HG03354 (cell line): Measurements from ENCODE around the gene TM4SF4.
"Not testable (repeated sequence)": the region's sequence is repeated elsewhere in the genome, so short reads cannot be mapped to it uniquely, and the experiment has no call there.

Source experiments
- ATAC-seq: cut with Tn5 transposase; IDR thresholded peaks from one replicate; pipeline ENCODE4 v1.9.1; 2021; ENCODE audit warnings: mild to moderate bottlenecking; ENCODE audit not compliant: unreplicated experiment, poor library complexity, severe bottlenecking

The TM4SF4 gene

GRCh38 chr3:149474250-149474817 lies at the start of gene TM4SF4:
TSS of gene TM4SF4 (plus strand) at chr3:149474697. CDS start at chr3:149474878, 181 bp downstream.
- ATAC-seq: no peak

DNA sequence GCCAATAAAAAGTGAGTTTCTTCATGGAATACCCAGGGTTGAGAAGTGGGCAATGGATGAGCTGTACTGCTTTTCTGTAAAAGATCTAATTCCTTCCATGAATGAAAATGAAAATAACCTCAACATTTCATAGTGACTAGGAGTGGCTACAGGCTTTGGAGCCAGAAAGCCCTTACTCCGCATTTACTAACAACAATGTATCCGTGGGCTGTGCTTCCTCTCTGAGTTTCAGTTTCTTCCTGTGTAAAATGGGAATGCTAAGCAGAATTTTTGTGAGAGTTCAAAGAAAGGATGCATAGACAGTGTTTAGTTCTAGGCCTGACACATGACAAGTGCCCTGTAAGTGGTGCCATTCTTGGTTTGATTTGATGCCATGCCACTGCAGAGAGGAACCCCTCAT lies 49.6 kb upstream of the TM4SF4 start:
- ATAC-seq: no peak

GRCh38 chr3:149426325-149426724 lies 48.2 kb upstream of the TM4SF4 start:
- no peak for ATAC-seq

DNA sequence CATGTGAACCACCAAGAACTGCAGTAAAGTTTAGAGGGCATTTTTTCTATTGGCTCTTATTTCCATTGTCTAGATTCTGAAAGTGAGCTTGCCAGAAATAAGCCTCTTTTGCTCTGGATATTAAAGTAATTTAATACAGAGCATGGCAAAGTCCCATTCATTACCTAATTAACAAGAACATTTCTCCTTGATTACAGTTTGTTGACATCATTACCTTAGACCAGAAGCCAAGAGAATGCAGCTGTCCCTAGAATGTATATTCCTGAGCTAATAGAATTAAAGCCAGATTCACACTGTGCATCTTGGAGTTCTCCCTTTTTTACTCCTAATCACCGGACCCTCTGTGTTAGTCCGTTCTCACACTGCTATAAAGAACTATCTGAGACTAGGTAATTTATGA lies 46.4 kb upstream of the TM4SF4 start:
- ATAC-seq: no peak

DNA sequence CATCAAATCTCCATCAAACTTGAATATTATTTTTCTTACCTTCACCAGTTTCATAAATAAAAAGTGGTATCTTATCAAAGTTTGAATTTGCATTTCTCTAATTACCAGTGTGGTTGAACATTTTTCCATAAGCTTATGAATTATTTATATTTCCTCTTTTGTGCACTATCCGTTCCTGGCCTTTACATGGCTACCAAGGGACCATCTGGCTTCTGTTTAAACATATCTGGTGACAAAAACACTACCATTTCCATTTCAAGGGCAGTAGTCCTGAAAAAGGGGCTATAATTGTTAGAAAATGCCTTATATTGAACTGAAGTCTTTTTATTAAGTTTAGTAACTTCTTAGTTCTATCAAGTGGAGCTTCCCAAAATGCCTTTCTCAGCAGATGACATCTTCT lies 44.3 kb upstream of the TM4SF4 start:
- no peak for ATAC-seq

- ATAC-seq: no peak
These were observed 42.3 kb upstream of the TM4SF4 start for GRCh38 chr3:149432149-149432548.

GRCh38 chr3:149435996-149436885 lies 38.3 kb upstream of the TM4SF4 start:
- no peak for ATAC-seq

GRCh38 chr3:149437286-149437685 lies 37.2 kb upstream of the TM4SF4 start:
- no peak for ATAC-seq

- no peak for ATAC-seq
These were observed 36.8 kb upstream of the TM4SF4 start for GRCh38 chr3:149437710-149438109.

GRCh38 chr3:149438981-149439380 lies 35.5 kb upstream of the TM4SF4 start:
- no peak for ATAC-seq

- ATAC-seq: no peak
These were observed 32.9 kb upstream of the TM4SF4 start for GRCh38 chr3:149441642-149442041.

DNA sequence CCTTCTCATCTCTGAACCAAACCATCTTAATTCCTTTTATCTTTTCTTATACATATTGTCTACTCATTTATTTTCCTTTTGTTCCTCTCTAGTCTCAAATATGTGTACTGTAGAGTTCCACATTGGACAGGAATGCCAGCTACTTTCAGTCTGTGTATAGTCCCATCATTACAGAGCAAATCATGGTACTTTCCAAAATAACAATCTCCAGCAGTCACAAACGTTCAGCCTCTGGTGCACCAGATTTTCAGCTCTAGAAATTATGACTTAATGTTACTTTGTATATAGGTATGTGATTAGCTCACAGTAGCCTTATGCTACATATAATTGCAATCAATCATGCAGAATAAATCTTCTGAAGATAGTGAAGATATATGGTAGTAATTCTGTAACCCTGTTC lies 32.5 kb upstream of the TM4SF4 start:
- no peak for ATAC-seq

DNA sequence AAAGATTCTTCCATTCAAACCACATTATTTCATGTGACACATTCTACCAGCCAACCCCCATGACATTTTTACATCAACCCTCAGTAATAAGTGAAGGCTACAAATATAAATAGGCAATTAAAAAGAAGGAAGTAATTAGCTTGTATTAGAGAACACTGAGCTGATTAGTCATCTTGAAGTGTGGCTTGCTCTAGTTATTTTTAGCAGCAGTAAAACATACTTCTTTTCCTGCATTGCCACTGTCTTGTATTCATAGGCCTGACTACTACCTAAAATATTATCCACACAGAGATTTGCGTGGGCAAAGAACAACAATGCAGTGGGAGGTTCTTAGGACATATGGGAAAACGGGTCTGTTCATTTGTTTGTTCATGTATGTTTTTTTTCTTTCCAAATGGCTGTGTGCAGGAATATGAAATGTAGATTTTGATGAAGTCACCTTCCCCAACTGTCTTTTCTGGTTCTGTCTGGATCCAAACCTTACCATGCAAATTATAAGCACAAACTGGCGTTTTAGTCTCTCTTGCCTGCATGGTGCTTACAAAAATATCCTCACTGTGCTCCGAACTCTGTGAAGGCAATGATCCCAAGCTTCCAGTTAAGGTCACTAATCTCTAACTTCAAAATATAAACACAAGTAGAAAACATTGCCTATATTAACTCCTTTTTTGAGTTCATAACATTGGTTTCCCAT lies 31.5 kb upstream of the TM4SF4 start:
- no peak for ATAC-seq

GRCh38 chr3:149443545-149443912 lies 31.0 kb upstream of the TM4SF4 start:
- ATAC-seq: no peak

- ATAC-seq: not testable (repeated sequence)
These were observed 29.6 kb upstream of the TM4SF4 start for GRCh38 chr3:149444867-149445266.

GRCh38 chr3:149448331-149448831 lies 26.1 kb upstream of the TM4SF4 start:
- no peak for ATAC-seq

DNA sequence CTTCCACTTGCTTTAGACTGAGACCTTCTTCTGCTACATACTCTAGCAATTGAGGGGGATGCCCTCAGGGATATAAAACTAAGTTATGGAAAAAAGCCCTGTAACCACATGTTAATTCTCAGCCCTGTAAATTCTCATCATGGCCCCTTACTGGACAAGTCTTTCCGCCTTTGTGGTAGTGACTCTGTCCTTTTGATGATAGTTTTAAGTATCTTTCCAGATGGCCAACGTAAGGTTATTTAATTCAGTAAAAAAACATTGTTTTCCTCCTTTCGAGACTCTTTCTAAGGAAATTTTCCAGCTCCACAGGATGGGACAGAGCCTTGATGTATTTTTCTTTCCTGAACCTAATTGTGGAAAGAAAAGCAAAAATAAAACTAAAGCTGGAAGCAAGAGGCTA lies 25.3 kb upstream of the TM4SF4 start:
- no peak for ATAC-seq

DNA sequence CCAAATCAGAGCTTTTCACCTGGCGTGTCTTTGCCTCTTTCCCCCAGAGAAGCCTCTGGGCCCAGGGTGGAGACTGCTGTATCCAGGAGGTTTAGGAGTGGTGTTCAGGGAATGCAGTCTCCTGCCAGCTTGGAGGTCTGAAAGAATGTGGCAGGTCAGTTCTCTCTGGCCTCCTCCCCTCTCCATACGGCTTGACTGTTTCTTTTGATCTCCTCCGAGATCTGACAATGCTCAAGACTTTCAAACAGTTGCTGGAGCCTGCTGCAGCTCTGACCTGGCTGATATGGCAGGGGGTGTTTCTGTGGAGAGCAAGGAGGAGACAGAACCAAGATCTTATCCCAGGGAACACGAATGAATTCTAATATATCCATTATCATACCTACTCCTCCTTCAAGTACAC lies 24.7 kb upstream of the TM4SF4 start:
- no peak for ATAC-seq

GRCh38 chr3:149450281-149450680 lies 24.2 kb upstream of the TM4SF4 start:
- ATAC-seq: no peak

- no peak for ATAC-seq
These were observed 22.5 kb upstream of the TM4SF4 start for GRCh38 chr3:149452036-149452435.
